ENCODE data around the gene SIPA1L3. TPM values are rescaled to one million over a fixed set of nuclear protein-coding genes. Genes with fewer than 3 reads are reported as not detected.

The SIPA1L3 gene
- polyA plus RNA-seq, 1 donor from 2014 or later = 2.8 TPM

DNA sequence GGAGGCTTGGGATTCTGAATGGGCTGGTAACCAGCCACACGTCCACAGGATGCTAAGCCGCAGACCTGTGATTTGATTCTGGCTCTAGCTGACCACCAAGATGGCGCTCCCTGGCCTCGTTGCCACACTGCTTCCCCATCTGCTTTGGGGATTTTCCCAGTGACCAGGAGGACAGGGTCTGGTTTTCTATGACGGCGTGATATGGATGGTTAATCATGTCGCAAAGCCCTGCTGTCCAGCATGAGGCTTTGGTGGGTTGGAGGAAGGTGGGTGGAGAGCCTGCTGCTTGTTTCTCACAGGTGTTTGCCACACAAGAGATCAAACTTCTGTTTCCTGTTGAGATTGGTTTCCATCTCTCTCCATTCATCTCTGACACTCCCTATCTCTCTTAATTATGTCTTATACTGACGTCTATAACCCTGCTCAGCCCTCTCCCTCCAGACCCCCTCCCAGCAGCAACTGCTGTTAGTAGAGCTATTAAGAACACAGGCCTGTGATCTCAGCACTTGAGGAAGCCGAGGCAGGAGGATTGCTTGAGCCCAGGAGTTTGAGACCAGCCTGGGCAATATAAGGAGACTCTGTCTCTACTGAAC is 102.7 kb downstream of the SIPA1L3 start:
- H3K27ac ChIP-seq (ENCODE audit: low read length) = no peak overlapping the region
- H2AFZ ChIP-seq (ENCODE audit: low read depth, low read length) = no peak overlapping the region
- TF ChIP-seq EZH2 (IDR thresholded peaks at IDR 0.05; ENCODE audit: borderline replicate concordance, insufficient read depth, low read length, poor library complexity, severe bottlenecking) = no peak
- no peaks in the 10 kb centered on the region for H3K9me3 ChIP-seq (ENCODE audit: low read length)
- no peaks in the 10 kb centered on the region for H3F3A ChIP-seq (ENCODE audit: insufficient read depth, low read length, poor library complexity, severe bottlenecking)
- no peaks in the 10 kb centered on the region for H3K79me2 ChIP-seq (replicated peaks; ENCODE audit: insufficient read depth, low read length)
- no peaks in the 10 kb centered on the region for H3K36me3 ChIP-seq (ENCODE audit: insufficient read depth, low read length)
- no peak overlapping the region for H3K9ac ChIP-seq (ENCODE audit: low read length)
- no peak overlapping the region for H3K4me2 ChIP-seq (ENCODE audit: low read length)
- no peaks in the 10 kb centered on the region for H3K27me3 ChIP-seq (ENCODE audit: insufficient read depth, low read depth, low read length)
- no peaks in the 10 kb centered on the region for H4K20me1 ChIP-seq (ENCODE audit: insufficient read depth)
- H3K9me2 ChIP-seq (ENCODE audit: insufficient read depth, low read length) = no peaks in the 10 kb centered on the region
- no peak overlapping the region for H3K4me3 ChIP-seq (ENCODE audit: low read length)

- H3K9me3 ChIP-seq (ENCODE audit: low read length) = no peaks in the 10 kb centered on the region
- TF ChIP-seq RAD21 (conservative IDR thresholded peaks at IDR 0.05) (no peak), MXI1 (conservative IDR thresholded peaks at IDR 0.05; ENCODE audit: poor library complexity, severe bottlenecking) (no peak), EZH2 (IDR thresholded peaks at IDR 0.05; ENCODE audit: borderline replicate concordance, insufficient read depth, low read length, poor library complexity, severe bottlenecking) (no peak), POLR2AphosphoS5 (IDR thresholded peaks at IDR 0.05) (no peak), TAF1 (IDR thresholded peaks at IDR 0.05; ENCODE audit: low read depth) (no peak), EP300 (conservative IDR thresholded peaks at IDR 0.05; ENCODE audit: poor library complexity, severe bottlenecking) (no peak), SMC3 (conservative IDR thresholded peaks at IDR 0.05; ENCODE audit: poor library complexity) (no peak), REST (IDR thresholded peaks at IDR 0.05; ENCODE audit: borderline replicate concordance) (no peak)
- TF ChIP-seq, protein P1, sequence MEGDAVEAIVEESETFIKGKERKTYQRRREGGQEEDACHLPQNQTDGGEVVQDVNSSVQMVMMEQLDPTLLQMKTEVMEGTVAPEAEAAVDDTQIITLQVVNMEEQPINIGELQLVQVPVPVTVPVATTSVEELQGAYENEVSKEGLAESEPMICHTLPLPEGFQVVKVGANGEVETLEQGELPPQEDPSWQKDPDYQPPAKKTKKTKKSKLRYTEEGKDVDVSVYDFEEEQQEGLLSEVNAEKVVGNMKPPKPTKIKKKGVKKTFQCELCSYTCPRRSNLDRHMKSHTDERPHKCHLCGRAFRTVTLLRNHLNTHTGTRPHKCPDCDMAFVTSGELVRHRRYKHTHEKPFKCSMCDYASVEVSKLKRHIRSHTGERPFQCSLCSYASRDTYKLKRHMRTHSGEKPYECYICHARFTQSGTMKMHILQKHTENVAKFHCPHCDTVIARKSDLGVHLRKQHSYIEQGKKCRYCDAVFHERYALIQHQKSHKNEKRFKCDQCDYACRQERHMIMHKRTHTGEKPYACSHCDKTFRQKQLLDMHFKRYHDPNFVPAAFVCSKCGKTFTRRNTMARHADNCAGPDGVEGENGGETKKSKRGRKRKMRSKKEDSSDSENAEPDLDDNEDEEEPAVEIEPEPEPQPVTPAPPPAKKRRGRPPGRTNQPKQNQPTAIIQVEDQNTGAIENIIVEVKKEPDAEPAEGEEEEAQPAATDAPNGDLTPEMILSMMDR (IDR thresholded peaks at IDR 0.05; ENCODE audit: poor library complexity, severe bottlenecking) = no peak
- no peak overlapping the region for H3K4me2 ChIP-seq (ENCODE audit: low read length)
- no peaks in the 10 kb centered on the region for H4K20me1 ChIP-seq (ENCODE audit: insufficient read depth)
- no peaks in the 10 kb centered on the region for H3K27me3 ChIP-seq (ENCODE audit: insufficient read depth, low read depth, low read length)
- no peak overlapping the region for H3K9ac ChIP-seq (ENCODE audit: low read length)
- no peaks in the 10 kb centered on the region for H3F3A ChIP-seq (ENCODE audit: insufficient read depth, low read length, poor library complexity, severe bottlenecking)
- no peak overlapping the region for H3K27ac ChIP-seq (ENCODE audit: low read length)
- H2AFZ ChIP-seq (ENCODE audit: low read depth, low read length) = no peak overlapping the region
- no peaks in the 10 kb centered on the region for H3K79me2 ChIP-seq (replicated peaks; ENCODE audit: insufficient read depth, low read length)
- H3K4me3 ChIP-seq (ENCODE audit: low read length) = no peak overlapping the region
- no peaks in the 10 kb centered on the region for H3K9me2 ChIP-seq (ENCODE audit: insufficient read depth, low read length)
- no peaks in the 10 kb centered on the region for H3K36me3 ChIP-seq (ENCODE audit: insufficient read depth, low read length)
Measured at GRCh38 chr19:38011426-38011825, 104.4 kb downstream of the SIPA1L3 start.

Data from neural cell (in vitro differentiated cells).